Measurements from ENCODE around the gene PEX1.

The PEX1 gene

GRCh38 chr7:92498557-92498956 lies 29.8 kb downstream of the PEX1 start:
- DNase-seq (no peak), ATAC-seq (ENCODE audit: insufficient read depth, low read depth) (no peak)
- Histone ChIP-seq H3K27ac (ENCODE audit: low read length) (no peak overlapping the region), H3K27me3 (ENCODE audit: insufficient read depth, low read length, poor library complexity) (no peaks in the 10 kb centered on the region), H4K20me1 (ENCODE audit: insufficient read depth, low read length) (no peaks in the 10 kb centered on the region), H3K9me3 (ENCODE audit: insufficient read depth, low read length, severe bottlenecking) (no peaks in the 10 kb centered on the region), H2AFZ (ENCODE audit: low read depth, low read length) (no peak overlapping the region), H3K79me2 (ENCODE audit: insufficient read depth, low read length) (no peaks in the 10 kb centered on the region), H3K9ac (ENCODE audit: low read depth, low read length) (no peak overlapping the region), H3K4me2 (ENCODE audit: insufficient read depth, low read length) (no peak overlapping the region), H3K36me3 (ENCODE audit: insufficient read depth, low read length) (peaks cover 49% of the 10 kb centered on the region), H3K4me1 (ENCODE audit: insufficient read depth, low read length) (no peaks in the 10 kb centered on the region), H3K4me3 (ENCODE audit: low read depth in 1 of 2, low read length in 2 of 2) (no peak overlapping the region)
- TF ChIP-seq EZH2 (IDR thresholded peaks at IDR 0.05; ENCODE audit: borderline replicate concordance, low read depth, low read length, severe bottlenecking) (no peak), CTCF (IDR thresholded peaks at IDR 0.05; ENCODE audit: borderline replicate concordance, extremely low read depth, low read length, poor library complexity, severe bottlenecking) (no peak)

GRCh38 chr7:92496876-92497275 lies 31.4 kb downstream of the PEX1 start:
- Histone ChIP-seq H3K36me3 (ENCODE audit: insufficient read depth, low read length) (peaks cover 58% of the 10 kb centered on the region), H4K20me1 (ENCODE audit: insufficient read depth, low read length) (no peaks in the 10 kb centered on the region), H3K4me3 (ENCODE audit: low read depth in 1 of 2, low read length in 2 of 2) (no peak overlapping the region), H3K4me2 (ENCODE audit: insufficient read depth, low read length) (no peak overlapping the region), H3K27me3 (ENCODE audit: insufficient read depth, low read length, poor library complexity) (no peaks in the 10 kb centered on the region), H2AFZ (ENCODE audit: low read depth, low read length) (no peak overlapping the region), H3K4me1 (ENCODE audit: insufficient read depth, low read length) (no peaks in the 10 kb centered on the region), H3K79me2 (ENCODE audit: insufficient read depth, low read length) (no peaks in the 10 kb centered on the region), H3K9me3 (ENCODE audit: insufficient read depth, low read length, severe bottlenecking) (no peaks in the 10 kb centered on the region), H3K9ac (ENCODE audit: low read depth, low read length) (no peak overlapping the region), H3K27ac (ENCODE audit: low read length) (no peak overlapping the region)
- no peak for TF ChIP-seq CTCF (IDR thresholded peaks at IDR 0.05; ENCODE audit: borderline replicate concordance, extremely low read depth, low read length, poor library complexity, severe bottlenecking)
- TF ChIP-seq EZH2 (IDR thresholded peaks at IDR 0.05; ENCODE audit: borderline replicate concordance, low read depth, low read length, severe bottlenecking) = no peak
- no peak for DNase-seq
- ATAC-seq (ENCODE audit: insufficient read depth, low read depth) = no peak

GRCh38 chr7:92489634-92490033 lies 38.7 kb downstream of the PEX1 start:
- ATAC-seq (ENCODE audit: insufficient read depth, low read depth) = no peak
- peaks cover 71% of the 10 kb centered on the region for H3K36me3 ChIP-seq (ENCODE audit: insufficient read depth, low read length)

More at GRCh38 chr7:92489634-92490033, 38.7 kb downstream of the PEX1 start:
- TF ChIP-seq EZH2 (IDR thresholded peaks at IDR 0.05; ENCODE audit: borderline replicate concordance, low read depth, low read length, severe bottlenecking) (no peak), CTCF (IDR thresholded peaks at IDR 0.05; ENCODE audit: borderline replicate concordance, extremely low read depth, low read length, poor library complexity, severe bottlenecking) (no peak)
- no peak overlapping the region for H2AFZ ChIP-seq (ENCODE audit: low read depth, low read length)
- no peak overlapping the region for H3K4me2 ChIP-seq (ENCODE audit: insufficient read depth, low read length)
- no peaks in the 10 kb centered on the region for H3K9me3 ChIP-seq (ENCODE audit: insufficient read depth, low read length, severe bottlenecking)
- no peaks in the 10 kb centered on the region for H3K4me1 ChIP-seq (ENCODE audit: insufficient read depth, low read length)
- H3K79me2 ChIP-seq (ENCODE audit: insufficient read depth, low read length) = no peaks in the 10 kb centered on the region
- no peak overlapping the region for H3K4me3 ChIP-seq (ENCODE audit: low read depth in 1 of 2, low read length in 2 of 2)
- no peaks in the 10 kb centered on the region for H3K27me3 ChIP-seq (ENCODE audit: insufficient read depth, low read length, poor library complexity)
- no peak overlapping the region for H3K9ac ChIP-seq (ENCODE audit: low read depth, low read length)
- no peaks in the 10 kb centered on the region for H4K20me1 ChIP-seq (ENCODE audit: insufficient read depth, low read length)
- no peak overlapping the region for H3K27ac ChIP-seq (ENCODE audit: low read length)
- DNase-seq = no peak

Measured in DND-41 (cell line).